HepG2 (cell line): ENCODE data around the gene CTSA. TPM values are rescaled to one million over a fixed set of nuclear protein-coding genes. Genes with fewer than 3 reads are reported as not detected.
A peak's percentile ranks its signal among the peaks of the same experiment; 100 is the strongest.

Experiments
- CENPBD1 ChIP-seq: sonication (generic); formaldehyde crosslinking; IDR thresholded peaks from 2 replicates; pipeline ENCODE4 v1.8.0; 2022; ENCODE audit warnings: missing genetic modification reagents, low read depth, mild to moderate bottlenecking, borderline replicate concordance
- CSRNP2 ChIP-seq: sonication (generic); formaldehyde crosslinking; conservative IDR thresholded peaks from 2 replicates; pipeline ENCODE4 v1.8.0; 2022; ENCODE audit warnings: low read depth, missing genetic modification reagents
- HMG20A ChIP-seq: IDR thresholded peaks from 2 replicates; pipeline ENCODE4 v1.6.1; 2016; ENCODE audit warnings: borderline replicate concordance
- IKZF1 ChIP-seq: fragments of 450-650 bp; IDR thresholded peaks from 2 replicates; pipeline ENCODE4 v1.7.1; 2016
- KLF12 ChIP-seq: sonication (generic); formaldehyde crosslinking; IDR thresholded peaks from 2 replicates; pipeline ENCODE4 v1.4.0; 2020; ENCODE audit warnings: missing genetic modification reagents, borderline replicate concordance
- MLXIP ChIP-seq: sonication (generic); formaldehyde crosslinking; IDR thresholded peaks from 2 replicates; pipeline ENCODE4 v1.9.0; 2021; ENCODE audit warnings: missing genetic modification reagents, borderline replicate concordance
- NFAT5 ChIP-seq: sonication (generic); formaldehyde crosslinking; IDR thresholded peaks from 2 replicates; pipeline ENCODE4 v1.4.0; 2020; ENCODE audit warnings: missing genetic modification reagents
- PAX8 ChIP-seq: sonication (generic); formaldehyde crosslinking; IDR thresholded peaks from 2 replicates; pipeline ENCODE4 v1.8.0; 2022; ENCODE audit warnings: mild to moderate bottlenecking, missing genetic modification reagents, borderline replicate concordance
- RBAK ChIP-seq: sonication (generic); formaldehyde crosslinking; IDR thresholded peaks from 2 replicates; pipeline ENCODE4 v1.5.1; 2020; ENCODE audit warnings: mild to moderate bottlenecking, missing genetic modification reagents
- SNRNP70 ChIP-seq: fragments of 200-400 bp; formaldehyde crosslinking; IDR thresholded peaks from 2 replicates; pipeline ENCODE4 v1.6.1; 2017; ENCODE audit warnings: mild to moderate bottlenecking, low read depth, low read length, moderate library complexity
- TBL1XR1 ChIP-seq: fragments of 150-350 bp; IDR thresholded peaks from 2 replicates; pipeline ENCODE4 v1.6.1; 2014; ENCODE audit warnings: borderline replicate concordance, low read length; ENCODE audit not compliant: partially characterized antibody
- TIGD3 ChIP-seq: sonication (generic); formaldehyde crosslinking; IDR thresholded peaks from 2 replicates; pipeline ENCODE4 v1.5.1; 2020; ENCODE audit warnings: mild to moderate bottlenecking, missing genetic modification reagents, borderline replicate concordance
- TOE1 ChIP-seq: sonication (generic); formaldehyde crosslinking; IDR thresholded peaks from 2 replicates; pipeline ENCODE4 v1.4.0; 2020; ENCODE audit warnings: mild to moderate bottlenecking, missing genetic modification reagents
- ZBTB7A ChIP-seq: sonication (generic); formaldehyde crosslinking; IDR thresholded peaks from 2 replicates; pipeline ENCODE4 v1.8.0; 2022; ENCODE audit warnings: mild to moderate bottlenecking, missing genetic modification reagents
- ZFAT ChIP-seq: sonication (generic); formaldehyde crosslinking; conservative IDR thresholded peaks from 2 replicates; pipeline ENCODE4 v1.8.1; 2023; ENCODE audit warnings: missing genetic modification reagents, inconsistent platforms
- ZMAT3 ChIP-seq: sonication (generic); formaldehyde crosslinking; conservative IDR thresholded peaks from 2 replicates; pipeline ENCODE4 v1.7.0; 2021; ENCODE audit warnings: missing genetic modification reagents
- ZNF790 ChIP-seq: sonication (generic); formaldehyde crosslinking; IDR thresholded peaks from 2 replicates; pipeline ENCODE4 v1.8.0; 2022; ENCODE audit warnings: missing genetic modification reagents, mild to moderate bottlenecking, borderline replicate concordance
- polyA plus RNA-seq, 8 experiments: library from polyadenylated mRNA; depleted of rRNA in 3 of 8; stranded (reverse) in 7 of 8; unstranded in 1 of 8; fragments of >200 nt; fragmentation: Illumina TruSeq in 4 of 8; extraction: Trizol in 4 of 8; gene quantifications; 2 replicates each; pipeline versions ENCODE4 v1.2.1 to v1.2.3, GENCODE V29; 2011 to 2016; ENCODE audit warnings: low read depth in 4 of 8, missing spikeins in 1 of 8, mixed read lengths in 1 of 8; ENCODE audit not compliant: insufficient read depth in 1 of 8
- total RNA-seq, 5 experiments: library from RNA; depleted of rRNA; stranded (reverse); fragments of >200 nt; fragmentation: Illumina TruSeq; extraction: Trizol; gene quantifications; 2 replicates each; pipeline ENCODE4 v1.2.3, GENCODE V29; 2016; ENCODE audit warnings: low read depth in 1 of 5

The CTSA gene
- total and polyA plus RNA-seq, 2 of the 13 experiments (the other 11 are each of a cell fraction or from before 2014, with no cell fraction given) = 202 to 231 TPM

- TF ChIP-seq CSRNP2 (CRISPR knock-in tag) = no peak
- peak; percentile 58 for TF ChIP-seq TBL1XR1
- TF ChIP-seq ZNF790 = no peak
- 0 out of 2 replicates have a peak, but pooled peaks have one; percentile 30 for TF ChIP-seq PAX8 (CRISPR knock-in tag)
- no peak for TF ChIP-seq MLXIP (CRISPR knock-in tag)
- no peak for TF ChIP-seq ZFAT
- no peak; the same call in 1 of the 2 replicates for TF ChIP-seq HMG20A (CRISPR knock-in tag)
- no peak for TF ChIP-seq ZBTB7A
- TF ChIP-seq IKZF1 = no peak
- peak; percentile 91; the same call in 1 of the 2 replicates for TF ChIP-seq TOE1 (CRISPR knock-in tag)
- TF ChIP-seq KLF12 (CRISPR knock-in tag) = 0 out of 2 replicates have a peak, but pooled peaks have one; percentile 55
- no peak; the same call in 1 of the 2 replicates for TF ChIP-seq NFAT5
- peak; percentile 75; the same call in 1 of the 2 replicates for TF ChIP-seq ZMAT3 (CRISPR knock-in tag)
- no peak for TF ChIP-seq CENPBD1
- no peak for TF ChIP-seq TIGD3
- no peak for TF ChIP-seq RBAK (CRISPR knock-in tag)
- no peak for TF ChIP-seq SNRNP70
Measured at GRCh38 chr20:45880988-45881788, 9.9 kb upstream of the CTSA start, which contains the start of gene ZSWIM1 (continued).
